WTC11 (cell line): ENCODE data around the gene ROBO1. TPM values are rescaled to one million over a fixed set of nuclear protein-coding genes. Genes with fewer than 3 reads are reported as not detected.

Source experiments
- ATAC-seq: fragments of 200-7000 bp; cut with Tn5 transposase; 2 replicates; pipeline ENCODE4 v1.10.0; 2021; ENCODE audit warnings: mild to moderate bottlenecking, moderate library complexity
- CTCF ChIA-PET: fragments of 300-600 bp; sonication (Branson Sonifier 250); formaldehyde crosslinking; loops from one replicate; lab custom pipeline; 2021; ENCODE audit warnings: antibody characterized with exemption; lab: Charles Lee
- POLR2A ChIA-PET: fragments of 350-600 bp; sonication (Branson Sonifier 250); formaldehyde crosslinking; loops from one replicate; lab custom pipeline; 2021; ENCODE audit warnings: antibody characterized with exemption; lab: Charles Lee
- DNase-seq: peaks from one replicate; pipeline ENCODE4 v3.0.0; 2021; ENCODE audit warnings: low spot score
- H3K27ac Mint-ChIP-seq: 2 replicates; pipeline ENCODE4 v1.8.0; 2021; ENCODE audit warnings: mixed read lengths
- H3K27me3 Mint-ChIP-seq: 2 replicates; pipeline ENCODE4 v1.8.0; 2021; ENCODE audit warnings: low read depth, mild to moderate bottlenecking, moderate library complexity, mixed read lengths
- H3K36me3 Mint-ChIP-seq: 2 replicates; pipeline ENCODE4 v1.8.0; 2021; ENCODE audit warnings: mixed read lengths
- H3K4me1 Mint-ChIP-seq: 2 replicates; pipeline ENCODE4 v1.8.0; 2022; ENCODE audit warnings: mixed read lengths
- H3K4me3 Mint-ChIP-seq: 2 replicates; pipeline ENCODE4 v1.8.0; 2021; ENCODE audit warnings: mild to moderate bottlenecking, moderate library complexity, mixed read lengths
- H3K9me3 Mint-ChIP-seq: 2 replicates; pipeline ENCODE4 v1.8.0; 2021; ENCODE audit warnings: mixed read lengths
- FOXK1 ChIP-seq: sonication (generic); formaldehyde crosslinking; IDR thresholded peaks from 2 replicates; pipeline ENCODE4 v1.8.0; 2022; ENCODE audit warnings: mild to moderate bottlenecking, moderate library complexity, missing genetic modification reagents
- FOXP1 ChIP-seq: sonication (generic); formaldehyde crosslinking; IDR thresholded peaks from 2 replicates; pipeline ENCODE4 v1.8.0; 2022; ENCODE audit warnings: missing genetic modification reagents, mild to moderate bottlenecking, moderate library complexity, borderline replicate concordance
- NFYB ChIP-seq: sonication (generic); formaldehyde crosslinking; conservative IDR thresholded peaks from 2 replicates; pipeline ENCODE4 v1.8.0; 2022; ENCODE audit warnings: low read depth, missing genetic modification reagents
- OVOL2 ChIP-seq: fragments of 250-450 bp; sonication (Bioruptor Pico); IDR thresholded peaks from 2 replicates; pipeline ENCODE4 v1.9.0; 2021; ENCODE audit warnings: mild to moderate bottlenecking, borderline replicate concordance
- TP53 ChIP-seq: sonication (generic); formaldehyde crosslinking; IDR thresholded peaks from 2 replicates; pipeline ENCODE4 v1.8.1; 2023; ENCODE audit warnings: mild to moderate bottlenecking, missing genetic modification reagents
- total RNA-seq: library from RNA; stranded (reverse); gene quantifications from 3 replicates; pipeline ENCODE4 v1.2.3, GENCODE V29; 2021
- TF ChIP-seq, protein P1 (sequence below): sonication (generic); formaldehyde crosslinking; IDR thresholded peaks from 2 replicates; pipeline ENCODE4 v1.8.0; 2023; ENCODE audit warnings: mild to moderate bottlenecking, missing genetic modification reagents
- TF ChIP-seq, protein P2 (sequence below): sonication (generic); formaldehyde crosslinking; IDR thresholded peaks from 2 replicates; pipeline ENCODE4 v1.8.1; 2023; ENCODE audit warnings: mild to moderate bottlenecking, missing genetic modification reagents, moderate library complexity
- TF ChIP-seq, protein P3 (sequence below): sonication (generic); formaldehyde crosslinking; IDR thresholded peaks from 2 replicates; pipeline ENCODE4 v1.8.1; 2023; ENCODE audit warnings: mild to moderate bottlenecking, missing genetic modification reagents
- TF ChIP-seq, protein P4 (sequence below): sonication (generic); formaldehyde crosslinking; IDR thresholded peaks from 2 replicates; pipeline ENCODE4 v1.8.1; 2022; ENCODE audit warnings: missing genetic modification reagents, borderline replicate concordance
- TF ChIP-seq, protein P5 (sequence below): sonication (generic); formaldehyde crosslinking; IDR thresholded peaks from 2 replicates; pipeline ENCODE4 v1.8.0; 2022; ENCODE audit warnings: mild to moderate bottlenecking, missing genetic modification reagents
- TF ChIP-seq, protein P6 (sequence below): sonication (generic); formaldehyde crosslinking; IDR thresholded peaks from 2 replicates; pipeline ENCODE4 v1.8.0; 2022; ENCODE audit warnings: missing genetic modification reagents
- TF ChIP-seq, protein P7 (sequence below): fragments of 250-450 bp; sonication (Bioruptor Pico); IDR thresholded peaks from 2 replicates; pipeline ENCODE4 v1.9.0; 2021; ENCODE audit warnings: mild to moderate bottlenecking, borderline replicate concordance
- TF ChIP-seq, protein P8 (sequence below): sonication (generic); formaldehyde crosslinking; IDR thresholded peaks from 2 replicates; pipeline ENCODE4 v1.8.1; 2023; ENCODE audit warnings: mild to moderate bottlenecking, missing genetic modification reagents
- TF ChIP-seq, protein P9 (sequence below): sonication (generic); formaldehyde crosslinking; IDR thresholded peaks from 2 replicates; pipeline ENCODE4 v1.8.0; 2022; ENCODE audit warnings: mild to moderate bottlenecking, missing genetic modification reagents

ROBO1 gene
- total RNA-seq, 1 experiment from 2014 or later: 90.9 TPM

DNA sequence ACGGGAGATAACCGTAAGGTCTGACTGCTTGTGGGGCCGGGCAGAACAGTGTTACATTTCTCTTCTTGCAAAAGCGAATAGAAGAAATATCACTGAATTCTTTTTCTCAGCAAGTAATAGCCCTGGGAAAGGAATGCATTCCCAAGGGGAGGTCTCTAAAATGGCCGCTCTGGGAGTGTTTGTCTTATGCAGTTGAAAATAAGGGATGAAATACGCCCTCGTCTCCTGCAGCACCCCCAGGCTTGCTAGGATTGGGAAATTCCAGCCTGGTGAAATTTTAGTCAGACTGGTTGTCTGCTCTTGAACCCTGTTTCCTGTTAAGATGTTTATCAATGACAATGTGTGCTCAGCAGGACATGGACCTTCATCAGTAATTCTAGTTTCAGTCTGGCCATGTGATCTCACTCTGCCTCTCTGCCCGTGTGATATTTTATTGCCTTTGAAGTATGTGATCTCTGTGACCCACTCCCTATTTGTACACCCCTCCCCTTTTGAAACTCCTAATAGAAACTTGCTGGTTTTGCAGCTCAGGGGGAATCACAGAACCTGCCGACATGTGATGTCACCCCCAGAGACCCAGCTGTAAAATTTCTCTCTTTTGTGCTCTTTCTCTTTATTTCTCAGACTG is 715.6 kb downstream of the ROBO1 start (continued):
- no peak for TF ChIP-seq OVOL2 (CRISPR knock-in tag)
- no peak for TF ChIP-seq FOXK1 (CRISPR knock-in tag)
- TF ChIP-seq, protein P1, sequence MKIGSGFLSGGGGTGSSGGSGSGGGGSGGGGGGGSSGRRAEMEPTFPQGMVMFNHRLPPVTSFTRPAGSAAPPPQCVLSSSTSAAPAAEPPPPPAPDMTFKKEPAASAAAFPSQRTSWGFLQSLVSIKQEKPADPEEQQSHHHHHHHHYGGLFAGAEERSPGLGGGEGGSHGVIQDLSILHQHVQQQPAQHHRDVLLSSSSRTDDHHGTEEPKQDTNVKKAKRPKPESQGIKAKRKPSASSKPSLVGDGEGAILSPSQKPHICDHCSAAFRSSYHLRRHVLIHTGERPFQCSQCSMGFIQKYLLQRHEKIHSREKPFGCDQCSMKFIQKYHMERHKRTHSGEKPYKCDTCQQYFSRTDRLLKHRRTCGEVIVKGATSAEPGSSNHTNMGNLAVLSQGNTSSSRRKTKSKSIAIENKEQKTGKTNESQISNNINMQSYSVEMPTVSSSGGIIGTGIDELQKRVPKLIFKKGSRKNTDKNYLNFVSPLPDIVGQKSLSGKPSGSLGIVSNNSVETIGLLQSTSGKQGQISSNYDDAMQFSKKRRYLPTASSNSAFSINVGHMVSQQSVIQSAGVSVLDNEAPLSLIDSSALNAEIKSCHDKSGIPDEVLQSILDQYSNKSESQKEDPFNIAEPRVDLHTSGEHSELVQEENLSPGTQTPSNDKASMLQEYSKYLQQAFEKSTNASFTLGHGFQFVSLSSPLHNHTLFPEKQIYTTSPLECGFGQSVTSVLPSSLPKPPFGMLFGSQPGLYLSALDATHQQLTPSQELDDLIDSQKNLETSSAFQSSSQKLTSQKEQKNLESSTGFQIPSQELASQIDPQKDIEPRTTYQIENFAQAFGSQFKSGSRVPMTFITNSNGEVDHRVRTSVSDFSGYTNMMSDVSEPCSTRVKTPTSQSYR (CRISPR knock-in tag): no peak
- TF ChIP-seq, protein P2, sequence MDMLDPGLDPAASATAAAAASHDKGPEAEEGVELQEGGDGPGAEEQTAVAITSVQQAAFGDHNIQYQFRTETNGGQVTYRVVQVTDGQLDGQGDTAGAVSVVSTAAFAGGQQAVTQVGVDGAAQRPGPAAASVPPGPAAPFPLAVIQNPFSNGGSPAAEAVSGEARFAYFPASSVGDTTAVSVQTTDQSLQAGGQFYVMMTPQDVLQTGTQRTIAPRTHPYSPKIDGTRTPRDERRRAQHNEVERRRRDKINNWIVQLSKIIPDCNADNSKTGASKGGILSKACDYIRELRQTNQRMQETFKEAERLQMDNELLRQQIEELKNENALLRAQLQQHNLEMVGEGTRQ: no peak
- no peak for TF ChIP-seq FOXP1 (CRISPR knock-in tag)
- TF ChIP-seq NFYB (CRISPR knock-in tag): no peak
- TF ChIP-seq, protein P3, sequence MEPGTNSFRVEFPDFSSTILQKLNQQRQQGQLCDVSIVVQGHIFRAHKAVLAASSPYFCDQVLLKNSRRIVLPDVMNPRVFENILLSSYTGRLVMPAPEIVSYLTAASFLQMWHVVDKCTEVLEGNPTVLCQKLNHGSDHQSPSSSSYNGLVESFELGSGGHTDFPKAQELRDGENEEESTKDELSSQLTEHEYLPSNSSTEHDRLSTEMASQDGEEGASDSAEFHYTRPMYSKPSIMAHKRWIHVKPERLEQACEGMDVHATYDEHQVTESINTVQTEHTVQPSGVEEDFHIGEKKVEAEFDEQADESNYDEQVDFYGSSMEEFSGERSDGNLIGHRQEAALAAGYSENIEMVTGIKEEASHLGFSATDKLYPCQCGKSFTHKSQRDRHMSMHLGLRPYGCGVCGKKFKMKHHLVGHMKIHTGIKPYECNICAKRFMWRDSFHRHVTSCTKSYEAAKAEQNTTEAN (CRISPR knock-in tag): no peak
- TF ChIP-seq, protein P4, sequence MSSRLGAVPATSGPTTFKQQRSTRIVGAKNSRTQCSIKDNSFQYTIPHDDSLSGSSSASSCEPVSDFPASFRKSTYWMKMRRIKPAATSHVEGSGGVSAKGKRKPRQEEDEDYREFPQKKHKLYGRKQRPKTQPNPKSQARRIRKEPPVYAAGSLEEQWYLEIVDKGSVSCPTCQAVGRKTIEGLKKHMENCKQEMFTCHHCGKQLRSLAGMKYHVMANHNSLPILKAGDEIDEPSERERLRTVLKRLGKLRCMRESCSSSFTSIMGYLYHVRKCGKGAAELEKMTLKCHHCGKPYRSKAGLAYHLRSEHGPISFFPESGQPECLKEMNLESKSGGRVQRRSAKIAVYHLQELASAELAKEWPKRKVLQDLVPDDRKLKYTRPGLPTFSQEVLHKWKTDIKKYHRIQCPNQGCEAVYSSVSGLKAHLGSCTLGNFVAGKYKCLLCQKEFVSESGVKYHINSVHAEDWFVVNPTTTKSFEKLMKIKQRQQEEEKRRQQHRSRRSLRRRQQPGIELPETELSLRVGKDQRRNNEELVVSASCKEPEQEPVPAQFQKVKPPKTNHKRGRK (CRISPR knock-in tag): no peak
- TF ChIP-seq TP53: no peak
- TF ChIP-seq, protein P5, sequence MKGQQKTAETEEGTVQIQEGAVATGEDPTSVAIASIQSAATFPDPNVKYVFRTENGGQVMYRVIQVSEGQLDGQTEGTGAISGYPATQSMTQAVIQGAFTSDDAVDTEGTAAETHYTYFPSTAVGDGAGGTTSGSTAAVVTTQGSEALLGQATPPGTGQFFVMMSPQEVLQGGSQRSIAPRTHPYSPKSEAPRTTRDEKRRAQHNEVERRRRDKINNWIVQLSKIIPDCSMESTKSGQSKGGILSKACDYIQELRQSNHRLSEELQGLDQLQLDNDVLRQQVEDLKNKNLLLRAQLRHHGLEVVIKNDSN: no peak
- TF ChIP-seq, all 79 proteins: peak for 0

DNA sequence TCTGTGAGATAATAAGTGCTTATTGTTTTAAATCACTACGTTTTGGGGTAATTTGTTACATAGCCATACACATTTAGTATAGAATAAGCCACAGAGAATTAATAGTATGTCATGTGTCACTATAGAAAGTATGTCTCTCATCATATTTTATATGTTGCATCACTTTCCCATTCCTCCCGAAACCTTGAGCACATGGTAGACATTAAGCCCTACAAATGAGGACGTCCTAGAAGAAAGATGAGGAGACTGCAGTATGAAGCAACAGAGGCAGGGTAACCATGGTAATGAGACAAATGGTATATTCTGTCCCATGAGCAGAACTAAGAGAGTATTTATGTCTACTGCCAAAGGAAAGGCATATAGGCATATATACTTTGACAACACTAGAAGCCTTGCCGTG is 720.2 kb downstream of the ROBO1 start:
- DNase-seq (no peak), ATAC-seq (no peak)
- POLR2A ChIA-PET: no interaction called here
- peaks cover 38% of the 10 kb centered on the region for H3K36me3 Mint-ChIP-seq
- peaks cover 53% of the 10 kb centered on the region for H3K9me3 Mint-ChIP-seq
- no peak overlapping the region for H3K4me3 Mint-ChIP-seq
- H3K27ac Mint-ChIP-seq: no peak overlapping the region
- H3K27me3 Mint-ChIP-seq: no peaks in the 10 kb centered on the region
- no peaks in the 10 kb centered on the region for H3K4me1 Mint-ChIP-seq
- CTCF ChIA-PET: no interaction called here
- TF ChIP-seq, protein P6, sequence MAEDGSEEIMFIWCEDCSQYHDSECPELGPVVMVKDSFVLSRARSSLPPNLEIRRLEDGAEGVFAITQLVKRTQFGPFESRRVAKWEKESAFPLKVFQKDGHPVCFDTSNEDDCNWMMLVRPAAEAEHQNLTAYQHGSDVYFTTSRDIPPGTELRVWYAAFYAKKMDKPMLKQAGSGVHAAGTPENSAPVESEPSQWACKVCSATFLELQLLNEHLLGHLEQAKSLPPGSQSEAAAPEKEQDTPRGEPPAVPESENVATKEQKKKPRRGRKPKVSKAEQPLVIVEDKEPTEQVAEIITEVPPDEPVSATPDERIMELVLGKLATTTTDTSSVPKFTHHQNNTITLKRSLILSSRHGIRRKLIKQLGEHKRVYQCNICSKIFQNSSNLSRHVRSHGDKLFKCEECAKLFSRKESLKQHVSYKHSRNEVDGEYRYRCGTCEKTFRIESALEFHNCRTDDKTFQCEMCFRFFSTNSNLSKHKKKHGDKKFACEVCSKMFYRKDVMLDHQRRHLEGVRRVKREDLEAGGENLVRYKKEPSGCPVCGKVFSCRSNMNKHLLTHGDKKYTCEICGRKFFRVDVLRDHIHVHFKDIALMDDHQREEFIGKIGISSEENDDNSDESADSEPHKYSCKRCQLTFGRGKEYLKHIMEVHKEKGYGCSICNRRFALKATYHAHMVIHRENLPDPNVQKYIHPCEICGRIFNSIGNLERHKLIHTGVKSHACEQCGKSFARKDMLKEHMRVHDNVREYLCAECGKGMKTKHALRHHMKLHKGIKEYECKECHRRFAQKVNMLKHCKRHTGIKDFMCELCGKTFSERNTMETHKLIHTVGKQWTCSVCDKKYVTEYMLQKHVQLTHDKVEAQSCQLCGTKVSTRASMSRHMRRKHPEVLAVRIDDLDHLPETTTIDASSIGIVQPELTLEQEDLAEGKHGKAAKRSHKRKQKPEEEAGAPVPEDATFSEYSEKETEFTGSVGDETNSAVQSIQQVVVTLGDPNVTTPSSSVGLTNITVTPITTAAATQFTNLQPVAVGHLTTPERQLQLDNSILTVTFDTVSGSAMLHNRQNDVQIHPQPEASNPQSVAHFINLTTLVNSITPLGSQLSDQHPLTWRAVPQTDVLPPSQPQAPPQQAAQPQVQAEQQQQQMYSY: no peak
- TF ChIP-seq FOXK1 (CRISPR knock-in tag): no peak
- TF ChIP-seq NFYB (CRISPR knock-in tag): no peak
- TF ChIP-seq, protein P7, sequence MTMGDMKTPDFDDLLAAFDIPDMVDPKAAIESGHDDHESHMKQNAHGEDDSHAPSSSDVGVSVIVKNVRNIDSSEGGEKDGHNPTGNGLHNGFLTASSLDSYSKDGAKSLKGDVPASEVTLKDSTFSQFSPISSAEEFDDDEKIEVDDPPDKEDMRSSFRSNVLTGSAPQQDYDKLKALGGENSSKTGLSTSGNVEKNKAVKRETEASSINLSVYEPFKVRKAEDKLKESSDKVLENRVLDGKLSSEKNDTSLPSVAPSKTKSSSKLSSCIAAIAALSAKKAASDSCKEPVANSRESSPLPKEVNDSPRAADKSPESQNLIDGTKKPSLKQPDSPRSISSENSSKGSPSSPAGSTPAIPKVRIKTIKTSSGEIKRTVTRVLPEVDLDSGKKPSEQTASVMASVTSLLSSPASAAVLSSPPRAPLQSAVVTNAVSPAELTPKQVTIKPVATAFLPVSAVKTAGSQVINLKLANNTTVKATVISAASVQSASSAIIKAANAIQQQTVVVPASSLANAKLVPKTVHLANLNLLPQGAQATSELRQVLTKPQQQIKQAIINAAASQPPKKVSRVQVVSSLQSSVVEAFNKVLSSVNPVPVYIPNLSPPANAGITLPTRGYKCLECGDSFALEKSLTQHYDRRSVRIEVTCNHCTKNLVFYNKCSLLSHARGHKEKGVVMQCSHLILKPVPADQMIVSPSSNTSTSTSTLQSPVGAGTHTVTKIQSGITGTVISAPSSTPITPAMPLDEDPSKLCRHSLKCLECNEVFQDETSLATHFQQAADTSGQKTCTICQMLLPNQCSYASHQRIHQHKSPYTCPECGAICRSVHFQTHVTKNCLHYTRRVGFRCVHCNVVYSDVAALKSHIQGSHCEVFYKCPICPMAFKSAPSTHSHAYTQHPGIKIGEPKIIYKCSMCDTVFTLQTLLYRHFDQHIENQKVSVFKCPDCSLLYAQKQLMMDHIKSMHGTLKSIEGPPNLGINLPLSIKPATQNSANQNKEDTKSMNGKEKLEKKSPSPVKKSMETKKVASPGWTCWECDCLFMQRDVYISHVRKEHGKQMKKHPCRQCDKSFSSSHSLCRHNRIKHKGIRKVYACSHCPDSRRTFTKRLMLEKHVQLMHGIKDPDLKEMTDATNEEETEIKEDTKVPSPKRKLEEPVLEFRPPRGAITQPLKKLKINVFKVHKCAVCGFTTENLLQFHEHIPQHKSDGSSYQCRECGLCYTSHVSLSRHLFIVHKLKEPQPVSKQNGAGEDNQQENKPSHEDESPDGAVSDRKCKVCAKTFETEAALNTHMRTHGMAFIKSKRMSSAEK (CRISPR knock-in tag): no peak
- TF ChIP-seq TP53: no peak
- TF ChIP-seq, protein P8, sequence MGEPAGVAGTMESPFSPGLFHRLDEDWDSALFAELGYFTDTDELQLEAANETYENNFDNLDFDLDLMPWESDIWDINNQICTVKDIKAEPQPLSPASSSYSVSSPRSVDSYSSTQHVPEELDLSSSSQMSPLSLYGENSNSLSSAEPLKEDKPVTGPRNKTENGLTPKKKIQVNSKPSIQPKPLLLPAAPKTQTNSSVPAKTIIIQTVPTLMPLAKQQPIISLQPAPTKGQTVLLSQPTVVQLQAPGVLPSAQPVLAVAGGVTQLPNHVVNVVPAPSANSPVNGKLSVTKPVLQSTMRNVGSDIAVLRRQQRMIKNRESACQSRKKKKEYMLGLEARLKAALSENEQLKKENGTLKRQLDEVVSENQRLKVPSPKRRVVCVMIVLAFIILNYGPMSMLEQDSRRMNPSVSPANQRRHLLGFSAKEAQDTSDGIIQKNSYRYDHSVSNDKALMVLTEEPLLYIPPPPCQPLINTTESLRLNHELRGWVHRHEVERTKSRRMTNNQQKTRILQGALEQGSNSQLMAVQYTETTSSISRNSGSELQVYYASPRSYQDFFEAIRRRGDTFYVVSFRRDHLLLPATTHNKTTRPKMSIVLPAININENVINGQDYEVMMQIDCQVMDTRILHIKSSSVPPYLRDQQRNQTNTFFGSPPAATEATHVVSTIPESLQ: no peak
- TF ChIP-seq, protein P9, sequence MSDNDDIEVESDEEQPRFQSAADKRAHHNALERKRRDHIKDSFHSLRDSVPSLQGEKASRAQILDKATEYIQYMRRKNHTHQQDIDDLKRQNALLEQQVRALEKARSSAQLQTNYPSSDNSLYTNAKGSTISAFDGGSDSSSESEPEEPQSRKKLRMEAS (CRISPR knock-in tag): no peak
